Activated B cell treated with CpG ODN at 0.5 μM for 24 hours (primary cell): ENCODE measurements around the gene IREB2. TPM values are rescaled to one million over a fixed set of nuclear protein-coding genes. Genes with fewer than 3 reads are reported as not detected.
"Not testable (repeated sequence)": the region's sequence is repeated elsewhere in the genome, so short reads cannot be mapped to it uniquely, and the experiment has no call there.

ENCODE experiments used
- ATAC-seq: fragments of 200-7000 bp; cut with Tn5 transposase; one replicate; pipeline ENCODE4 v1.10.0; 2021; ENCODE audit warnings: low read depth, mild to moderate bottlenecking, moderate library complexity
- CTCF ChIA-PET: fragments of 350-600 bp; sonication (Branson Sonifier 250); formaldehyde crosslinking; loops from one replicate; lab custom pipeline; 2021; ENCODE audit warnings: antibody characterized with exemption; lab: Charles Lee
- POLR2A ChIA-PET: fragments of 350-600 bp; sonication (Branson Sonifier 250); formaldehyde crosslinking; loops from one replicate; lab custom pipeline; 2021; ENCODE audit warnings: antibody characterized with exemption; lab: Charles Lee
- DNase-seq: peaks from one replicate; pipeline ENCODE4 v3.0.0; 2022
- H3K27ac Mint-ChIP-seq: one replicate; pipeline ENCODE4 v1.8.0; 2020; ENCODE audit warnings: mixed read lengths
- H3K27me3 Mint-ChIP-seq: one replicate; pipeline ENCODE4 v1.8.0; 2021; ENCODE audit warnings: mixed read lengths
- H3K36me3 Mint-ChIP-seq: one replicate; pipeline ENCODE4 v1.8.0; 2021; ENCODE audit warnings: low read depth, mixed read lengths
- H3K4me1 Mint-ChIP-seq: one replicate; pipeline ENCODE4 v1.8.0; 2021; ENCODE audit warnings: mixed read lengths
- H3K4me3 Mint-ChIP-seq: one replicate; pipeline ENCODE4 v1.8.0; 2020; ENCODE audit warnings: mild to moderate bottlenecking, mixed read lengths
- H3K9me3 Mint-ChIP-seq: one replicate; pipeline ENCODE4 v1.8.0; 2020; ENCODE audit warnings: mixed read lengths
- intact Hi-C: fragments of 100-400 bp; cut with micrococcal nuclease; formaldehyde crosslinking; loops from one replicate; pipeline ENCODE4 v1.15.1; 2024
- total RNA-seq: library from RNA; stranded (reverse); gene quantifications from 2 replicates; pipeline ENCODE4 v1.2.3, GENCODE V29; 2022
- TF ChIP-seq, protein P1 (sequence below): fragments of 200-600 bp; IDR thresholded peaks from one replicate; pipeline ENCODE4 v1.8.0; 2022; ENCODE audit warnings: antibody characterized with exemption, mild to moderate bottlenecking

The IREB2 gene
- total RNA-seq, 1 donor from 2014 or later: 75.9 TPM

GRCh38 chr15:78509726-78510312 lies 71.8 kb downstream of the IREB2 start:
- no peak overlapping the region for H3K4me3 Mint-ChIP-seq

DNA sequence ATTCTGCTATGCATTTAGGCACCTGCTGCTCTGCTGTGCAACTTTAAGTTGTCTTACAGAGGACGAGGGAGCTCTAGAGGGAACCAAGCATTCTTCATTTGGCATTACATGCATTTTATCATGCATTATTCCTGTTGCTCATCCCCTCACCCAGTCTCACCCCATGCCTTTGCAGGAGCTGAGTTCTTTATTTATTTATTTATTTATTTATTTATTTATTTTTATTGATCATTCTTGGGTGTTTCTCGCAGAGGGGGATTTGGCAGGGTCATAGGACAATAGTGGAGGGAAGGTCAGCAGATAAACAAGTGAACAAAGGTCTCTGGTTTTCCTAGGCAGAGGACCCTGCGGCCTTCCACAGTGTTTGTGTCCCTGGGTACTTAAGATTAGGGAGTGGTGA lies 82.0 kb downstream of the IREB2 start:
- DNase-seq, H3K27me3 Mint-ChIP-seq, H3K27ac Mint-ChIP-seq, ATAC-seq, CTCF ChIA-PET, H3K36me3 Mint-ChIP-seq, H3K4me3 Mint-ChIP-seq, POLR2A ChIA-PET, intact Hi-C loops, H3K4me1 Mint-ChIP-seq, H3K9me3 Mint-ChIP-seq: not testable (repeated sequence)

More at GRCh38 chr15:78509726-78510312, 71.8 kb downstream of the IREB2 start:
- Mint-ChIP-seq H3K27me3 (peaks cover 13% of the 10 kb centered on the region), H3K27ac (no peak overlapping the region), H3K4me1 (peaks cover 11% of the 10 kb centered on the region), H3K36me3 (peaks cover 2% of the 10 kb centered on the region), H3K9me3 (no peaks in the 10 kb centered on the region)
- CTCF ChIA-PET: no interaction called here
- intact Hi-C loops: loop anchor here (10.0 kb wide), 1 partner anchor 195 kb away; no protein-coding TSS in a partner anchor
- POLR2A ChIA-PET: no interaction called here
- ATAC-seq (no peak), DNase-seq (no peak)
- TF ChIP-seq, protein P1, sequence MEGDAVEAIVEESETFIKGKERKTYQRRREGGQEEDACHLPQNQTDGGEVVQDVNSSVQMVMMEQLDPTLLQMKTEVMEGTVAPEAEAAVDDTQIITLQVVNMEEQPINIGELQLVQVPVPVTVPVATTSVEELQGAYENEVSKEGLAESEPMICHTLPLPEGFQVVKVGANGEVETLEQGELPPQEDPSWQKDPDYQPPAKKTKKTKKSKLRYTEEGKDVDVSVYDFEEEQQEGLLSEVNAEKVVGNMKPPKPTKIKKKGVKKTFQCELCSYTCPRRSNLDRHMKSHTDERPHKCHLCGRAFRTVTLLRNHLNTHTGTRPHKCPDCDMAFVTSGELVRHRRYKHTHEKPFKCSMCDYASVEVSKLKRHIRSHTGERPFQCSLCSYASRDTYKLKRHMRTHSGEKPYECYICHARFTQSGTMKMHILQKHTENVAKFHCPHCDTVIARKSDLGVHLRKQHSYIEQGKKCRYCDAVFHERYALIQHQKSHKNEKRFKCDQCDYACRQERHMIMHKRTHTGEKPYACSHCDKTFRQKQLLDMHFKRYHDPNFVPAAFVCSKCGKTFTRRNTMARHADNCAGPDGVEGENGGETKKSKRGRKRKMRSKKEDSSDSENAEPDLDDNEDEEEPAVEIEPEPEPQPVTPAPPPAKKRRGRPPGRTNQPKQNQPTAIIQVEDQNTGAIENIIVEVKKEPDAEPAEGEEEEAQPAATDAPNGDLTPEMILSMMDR: no peak

DNA sequence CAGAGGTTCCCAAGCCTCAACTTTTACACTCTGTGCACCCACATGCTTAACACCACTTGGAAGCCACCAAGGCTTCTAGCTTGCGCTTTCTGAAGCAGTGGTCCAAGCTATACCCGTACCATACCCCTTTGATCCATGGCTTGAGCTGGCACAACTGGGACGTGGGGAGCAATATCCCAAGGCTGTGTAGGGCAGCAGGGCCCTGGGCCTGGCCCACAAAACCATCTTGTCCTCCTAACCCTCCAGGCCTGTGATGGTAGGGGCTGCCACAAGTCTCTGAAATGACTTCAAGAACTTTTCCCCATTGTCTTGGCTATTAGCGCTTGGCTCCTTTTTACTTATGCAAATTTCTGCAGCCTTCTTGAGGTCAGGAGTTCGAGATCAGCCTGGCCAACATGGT lies 86.2 kb downstream of the IREB2 start:
- intact Hi-C loops: no loop called here
- TF ChIP-seq, protein P1: no peak
- no peaks in the 10 kb centered on the region for H3K4me1 Mint-ChIP-seq
- H3K9me3 Mint-ChIP-seq: no peaks in the 10 kb centered on the region
- ATAC-seq (no peak), DNase-seq (no peak)
- no peaks in the 10 kb centered on the region for H3K36me3 Mint-ChIP-seq
- H3K27ac Mint-ChIP-seq: no peak overlapping the region
- ChIA-PET POLR2A (no interaction called here), CTCF (no interaction called here)
- peaks cover 1% of the 10 kb centered on the region for H3K27me3 Mint-ChIP-seq
- H3K4me3 Mint-ChIP-seq: no peak overlapping the region

- no peak for ATAC-seq
- intact Hi-C loops: no loop called here
- TF ChIP-seq, protein P1: no peak
- Mint-ChIP-seq H3K4me1 (no peaks in the 10 kb centered on the region), H3K27ac (no peak overlapping the region), H3K27me3 (no peaks in the 10 kb centered on the region), H3K9me3 (no peaks in the 10 kb centered on the region), H3K4me3 (no peak overlapping the region), H3K36me3 (no peaks in the 10 kb centered on the region)
- ChIA-PET POLR2A (no interaction called here), CTCF (no interaction called here)
- DNase-seq: no peak
Observed at GRCh38 chr15:78527325-78527724, 89.3 kb downstream of the IREB2 start.

GRCh38 chr15:78533331-78533730 lies 95.3 kb downstream of the IREB2 start:
- H3K27ac Mint-ChIP-seq: no peak overlapping the region
- ChIA-PET CTCF (no interaction called here), POLR2A (no interaction called here)
- no peak for ATAC-seq
- intact Hi-C loops: no loop called here
- no peaks in the 10 kb centered on the region for H3K36me3 Mint-ChIP-seq
- H3K9me3 Mint-ChIP-seq: no peaks in the 10 kb centered on the region
- TF ChIP-seq, protein P1: no peak
- H3K4me3 Mint-ChIP-seq: no peak overlapping the region
- no peak for DNase-seq
- no peaks in the 10 kb centered on the region for H3K4me1 Mint-ChIP-seq
- no peaks in the 10 kb centered on the region for H3K27me3 Mint-ChIP-seq

DNA sequence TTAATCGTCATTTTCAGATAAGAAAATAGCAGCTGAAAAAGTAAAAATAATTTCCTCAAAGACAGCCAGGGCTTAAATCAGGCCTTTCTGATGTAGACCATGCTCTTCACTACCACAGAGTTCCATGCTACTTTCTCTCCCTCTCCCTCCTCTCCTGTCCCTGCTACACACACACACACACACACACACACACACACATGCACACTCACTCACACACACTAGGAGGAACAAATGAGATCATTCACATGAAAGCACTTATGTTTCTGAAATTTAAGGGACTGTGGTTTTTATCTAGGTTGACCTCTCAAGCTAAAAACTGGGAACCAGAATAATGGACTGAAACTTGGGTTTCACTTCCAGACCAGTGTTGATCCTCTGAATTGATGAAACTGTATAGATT lies 98.1 kb downstream of the IREB2 start:
- H3K4me1 Mint-ChIP-seq: peaks cover 10% of the 10 kb centered on the region
- no peaks in the 10 kb centered on the region for H3K9me3 Mint-ChIP-seq
- no peak for ATAC-seq
- no peak for DNase-seq
- H3K36me3 Mint-ChIP-seq: peaks cover 11% of the 10 kb centered on the region
- no peak overlapping the region for H3K27ac Mint-ChIP-seq
- ChIA-PET CTCF (no interaction called here), POLR2A (interaction anchor here (0.7 kb wide), 1 partner anchor 44 kb away, joined by 3 read pairs; no protein-coding TSS in a partner anchor)
- no peak overlapping the region for H3K4me3 Mint-ChIP-seq
- TF ChIP-seq, protein P1: no peak
- no peaks in the 10 kb centered on the region for H3K27me3 Mint-ChIP-seq
- intact Hi-C loops: no loop called here
